Measurements from ENCODE around the gene SLC35C1.
"Not testable (repeated sequence)": the region's sequence is repeated elsewhere in the genome, so short reads cannot be mapped to it uniquely, and the experiment has no call there.

DNA sequence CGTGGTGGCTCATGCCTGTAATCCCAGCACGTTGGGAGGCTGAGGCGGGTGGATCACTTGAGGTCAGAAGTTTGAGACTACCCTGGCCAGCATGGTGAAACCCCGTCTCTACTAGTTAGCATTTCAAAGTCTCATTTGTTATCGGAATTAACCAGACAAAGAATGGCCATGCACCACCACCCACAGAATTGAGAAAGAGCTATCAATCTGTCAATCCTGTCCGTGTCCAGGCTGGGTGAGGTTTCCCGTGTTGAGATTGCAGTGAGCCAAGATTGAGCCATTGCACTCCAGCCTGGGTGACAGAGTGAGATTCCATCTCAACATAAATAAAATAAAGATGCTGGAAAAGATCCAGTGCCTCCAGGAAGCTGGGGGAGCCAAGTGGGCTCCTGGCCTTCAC is 21.5 kb downstream of the SLC35C1 start:
- not testable (repeated sequence) for TF ChIP-seq CTCF (conservative IDR thresholded peaks at IDR 0.05); ZFX (IDR thresholded peaks at IDR 0.05)

Measured in C4-2B (cell line).